IMR-90 (cell line): Measurements from ENCODE around the gene GPC6.

Source experiments
- MAFK ChIP-seq: IDR thresholded peaks from 2 replicates; pipeline ENCODE4 v1.6.1; 2012; ENCODE audit warnings: low read depth, low read length, improper control_type of control experiment
- SMC3 ChIP-seq: fragments of 150-350 bp; IDR thresholded peaks from 2 replicates; pipeline ENCODE4 v1.6.1; 2016; ENCODE audit warnings: low read depth, mild to moderate bottlenecking, antibody characterized with exemption, low read length, moderate library complexity
- TF ChIP-seq, protein P1 (sequence below): conservative IDR thresholded peaks from 2 replicates; pipeline ENCODE4 v1.5.1; 2012; ENCODE audit warnings: mild to moderate bottlenecking, low read depth, low read length, improper control_type of control experiment

DNA sequence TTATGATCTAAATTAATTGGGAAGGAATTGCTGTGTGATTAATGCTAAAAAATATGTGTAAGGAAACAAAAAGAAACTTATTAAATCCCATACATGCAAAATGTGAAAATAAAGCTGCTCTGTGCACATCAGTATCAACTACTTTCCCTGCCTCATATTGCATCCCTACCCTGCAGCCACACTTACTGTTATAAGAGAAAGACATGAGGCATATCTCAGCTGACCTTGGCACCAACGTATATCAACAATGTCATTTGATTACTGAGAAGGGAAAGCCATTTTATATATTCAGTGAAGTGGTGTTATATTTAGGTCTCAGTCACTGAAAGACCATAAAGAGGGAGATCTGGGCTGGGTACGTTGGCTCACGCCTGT is 585.1 kb downstream of the GPC6 start:
- TF ChIP-seq, protein P1, sequence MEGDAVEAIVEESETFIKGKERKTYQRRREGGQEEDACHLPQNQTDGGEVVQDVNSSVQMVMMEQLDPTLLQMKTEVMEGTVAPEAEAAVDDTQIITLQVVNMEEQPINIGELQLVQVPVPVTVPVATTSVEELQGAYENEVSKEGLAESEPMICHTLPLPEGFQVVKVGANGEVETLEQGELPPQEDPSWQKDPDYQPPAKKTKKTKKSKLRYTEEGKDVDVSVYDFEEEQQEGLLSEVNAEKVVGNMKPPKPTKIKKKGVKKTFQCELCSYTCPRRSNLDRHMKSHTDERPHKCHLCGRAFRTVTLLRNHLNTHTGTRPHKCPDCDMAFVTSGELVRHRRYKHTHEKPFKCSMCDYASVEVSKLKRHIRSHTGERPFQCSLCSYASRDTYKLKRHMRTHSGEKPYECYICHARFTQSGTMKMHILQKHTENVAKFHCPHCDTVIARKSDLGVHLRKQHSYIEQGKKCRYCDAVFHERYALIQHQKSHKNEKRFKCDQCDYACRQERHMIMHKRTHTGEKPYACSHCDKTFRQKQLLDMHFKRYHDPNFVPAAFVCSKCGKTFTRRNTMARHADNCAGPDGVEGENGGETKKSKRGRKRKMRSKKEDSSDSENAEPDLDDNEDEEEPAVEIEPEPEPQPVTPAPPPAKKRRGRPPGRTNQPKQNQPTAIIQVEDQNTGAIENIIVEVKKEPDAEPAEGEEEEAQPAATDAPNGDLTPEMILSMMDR: no peak
- TF ChIP-seq MAFK (no peak), SMC3 (no peak)
